ENCODE measurements around the gene DACH1.

Gene DACH1

GRCh38 chr13:71771144-71771543 is 95.9 kb downstream of the DACH1 start:
- no peak for DNase-seq

- DNase-seq, result no peak
Observed at GRCh38 chr13:71770710-71771109, 96.3 kb downstream of the DACH1 start.

GRCh38 chr13:71768881-71769280 is 98.1 kb downstream of the DACH1 start:
- no peak for DNase-seq

GRCh38 chr13:71759651-71760511 is 107.1 kb downstream of the DACH1 start:
- peak; percentile 76 for DNase-seq

GRCh38 chr13:71758828-71759227 is 108.2 kb downstream of the DACH1 start:
- peak; percentile 13 for DNase-seq

- DNase-seq, result no peak
Observed at GRCh38 chr13:71754407-71754974, 112.5 kb downstream of the DACH1 start.

GRCh38 chr13:71752775-71753513 is 114.1 kb downstream of the DACH1 start:
- no peak for DNase-seq

GRCh38 chr13:71751073-71751472 is 115.9 kb downstream of the DACH1 start:
- peak; percentile 86 for DNase-seq

GRCh38 chr13:71730267-71730666 is 136.7 kb downstream of the DACH1 start:
- DNase-seq, result no peak

- no peak for DNase-seq
Observed at GRCh38 chr13:71729441-71729840, 137.6 kb downstream of the DACH1 start.

GRCh38 chr13:71727662-71728061 is 139.3 kb downstream of the DACH1 start:
- DNase-seq, result no peak

GRCh38 chr13:71727042-71727441 is 140.0 kb downstream of the DACH1 start:
- DNase-seq, result no peak

- DNase-seq, result no peak
Observed at GRCh38 chr13:71722206-71722605, 144.8 kb downstream of the DACH1 start.

GRCh38 chr13:71721104-71721503 is 145.9 kb downstream of the DACH1 start:
- no peak for DNase-seq

- DNase-seq, result no peak
Observed at GRCh38 chr13:71718931-71719330, 148.1 kb downstream of the DACH1 start.

GRCh38 chr13:71714802-71715375 is 152.1 kb downstream of the DACH1 start:
- DNase-seq, result no peak

GRCh38 chr13:71712988-71713653 is 153.9 kb downstream of the DACH1 start:
- DNase-seq, result no peak

GRCh38 chr13:71704656-71705055 is 162.3 kb downstream of the DACH1 start:
- DNase-seq, result no peak

GRCh38 chr13:71703138-71703537 is 163.9 kb downstream of the DACH1 start:
- no peak for DNase-seq

- no peak for DNase-seq
Observed at GRCh38 chr13:71702253-71702652, 164.8 kb downstream of the DACH1 start.

- no peak for DNase-seq
Observed at GRCh38 chr13:71701741-71702140, 165.3 kb downstream of the DACH1 start.

GRCh38 chr13:71699342-71699741 is 167.7 kb downstream of the DACH1 start:
- DNase-seq, result no peak

GRCh38 chr13:71695662-71696061 is 171.3 kb downstream of the DACH1 start:
- no peak for DNase-seq
